Loucy (cell line): ENCODE results near the gene XXYLT1.

Experiments
- H2AFZ ChIP-seq: fragments of 200-600 bp; sonication (generic); 2 replicates; pipeline ENCODE4 v1.6.0; 2016; ENCODE audit warnings: antibody characterized with exemption, mild to moderate bottlenecking, low read length, moderate library complexity
- H3F3A ChIP-seq: fragments of 200-600 bp; 2 replicates; pipeline ENCODE4 v1.6.0; 2016; ENCODE audit warnings: antibody characterized with exemption, low read depth, mild to moderate bottlenecking
- H3K27me3 ChIP-seq: fragments of 200-600 bp; sonication (generic); 2 replicates; pipeline ENCODE4 v1.6.1; 2014; ENCODE audit warnings: low read length, mild to moderate bottlenecking; ENCODE audit not compliant: insufficient read depth, poor library complexity, severe bottlenecking
- H3K36me3 ChIP-seq: fragments of 200-600 bp; sonication (generic); 2 replicates; pipeline ENCODE4 v1.6.1; 2016; ENCODE audit warnings: low read length; ENCODE audit not compliant: insufficient read depth
- H3K4me1 ChIP-seq: fragments of 200-600 bp; sonication (generic); 2 replicates; pipeline ENCODE4 v1.5.1; 2014; ENCODE audit warnings: low read length, mild to moderate bottlenecking; ENCODE audit not compliant: insufficient read depth, poor library complexity, severe bottlenecking
- H3K4me2 ChIP-seq: fragments of 200-600 bp; sonication (generic); 2 replicates; pipeline ENCODE4 v1.6.0; 2014; ENCODE audit warnings: antibody characterized with exemption, low read length, low read depth, mild to moderate bottlenecking; ENCODE audit not compliant: poor library complexity, severe bottlenecking
- H3K4me3 ChIP-seq: fragments of 200-600 bp; sonication (generic); 2 replicates; pipeline ENCODE4 v1.5.1; 2014; ENCODE audit warnings: low read length, mild to moderate bottlenecking, mixed read lengths; ENCODE audit not compliant: poor library complexity, severe bottlenecking
- H3K79me2 ChIP-seq: fragments of 200-600 bp; sonication (generic); 2 replicates; pipeline ENCODE4 v1.6.1; 2014; ENCODE audit warnings: low read length; ENCODE audit not compliant: insufficient read depth
- H3K9ac ChIP-seq: fragments of 200-600 bp; sonication (generic); 2 replicates; pipeline ENCODE4 v1.6.0; 2014; ENCODE audit warnings: mild to moderate bottlenecking, low read depth, low read length, moderate library complexity; ENCODE audit not compliant: poor library complexity, severe bottlenecking
- H3K9me2 ChIP-seq: fragments of 200-600 bp; sonication (generic); replicated peaks from 2 replicates; pipeline ENCODE4 v1.6.1; 2016; ENCODE audit warnings: low read depth, low read length, mixed read lengths
- H3K9me3 ChIP-seq: fragments of 200-600 bp; sonication (generic); 2 replicates; pipeline ENCODE4 v1.6.1; 2014; ENCODE audit warnings: mild to moderate bottlenecking, antibody characterized with exemption, low read length, low read depth; ENCODE audit not compliant: insufficient read depth
- H4K20me1 ChIP-seq: fragments of 200-600 bp; sonication (generic); 2 replicates; pipeline ENCODE4 v1.6.0; 2014; ENCODE audit warnings: antibody characterized with exemption, low read length, mild to moderate bottlenecking; ENCODE audit not compliant: insufficient read depth, poor library complexity, severe bottlenecking
- EZH2phosphoT487 ChIP-seq: fragments of 200-600 bp; IDR thresholded peaks from 2 replicates; pipeline ENCODE4 v1.6.1; 2018; ENCODE audit warnings: antibody characterized with exemption, mild to moderate bottlenecking, moderate library complexity, borderline replicate concordance
- TF ChIP-seq, protein P1 (sequence below): fragments of 200-600 bp; sonication (generic); conservative IDR thresholded peaks from 2 replicates; pipeline ENCODE4 v1.5.1; 2014; ENCODE audit warnings: mild to moderate bottlenecking, antibody characterized with exemption, low read length

XXYLT1 gene

DNA sequence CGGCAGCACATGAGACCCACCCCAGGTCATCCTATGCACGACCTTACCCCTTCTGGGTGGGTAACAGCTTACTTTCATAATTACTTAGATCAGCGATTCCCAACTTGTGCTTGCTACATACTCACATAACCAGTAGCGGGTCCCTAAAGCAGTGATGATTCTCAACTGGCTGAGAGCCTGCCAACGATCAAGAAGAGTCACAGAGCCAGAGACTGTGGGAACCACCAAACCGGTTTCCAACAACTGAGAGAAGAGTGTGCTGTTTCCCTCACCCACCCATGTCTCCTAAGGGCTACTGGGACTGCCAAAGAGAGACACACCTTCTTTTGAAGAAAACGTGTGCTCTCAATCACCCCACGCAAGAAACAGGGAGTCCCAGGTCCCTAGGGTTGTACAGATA, 12.0 kb upstream of the XXYLT1 start:
- Histone ChIP-seq H3K36me3 (peaks cover 48% of the 10 kb centered on the region), H3K9me2 (no peaks in the 10 kb centered on the region), H4K20me1 (peaks cover 2% of the 10 kb centered on the region), H3K27me3 (no peaks in the 10 kb centered on the region), H3K9me3 (no peaks in the 10 kb centered on the region), H3K4me1 (no peaks in the 10 kb centered on the region), H3K4me3 (no peak overlapping the region), H3K79me2 (no peaks in the 10 kb centered on the region), H3F3A (0 out of 2 replicates have a peak, but pooled peaks cover 5% of the 10 kb centered on the region), H3K9ac (no peak overlapping the region), H2AFZ (no peak overlapping the region), H3K4me2 (no peak overlapping the region)
- TF ChIP-seq EZH2phosphoT487 = no peak
- TF ChIP-seq, protein P1, sequence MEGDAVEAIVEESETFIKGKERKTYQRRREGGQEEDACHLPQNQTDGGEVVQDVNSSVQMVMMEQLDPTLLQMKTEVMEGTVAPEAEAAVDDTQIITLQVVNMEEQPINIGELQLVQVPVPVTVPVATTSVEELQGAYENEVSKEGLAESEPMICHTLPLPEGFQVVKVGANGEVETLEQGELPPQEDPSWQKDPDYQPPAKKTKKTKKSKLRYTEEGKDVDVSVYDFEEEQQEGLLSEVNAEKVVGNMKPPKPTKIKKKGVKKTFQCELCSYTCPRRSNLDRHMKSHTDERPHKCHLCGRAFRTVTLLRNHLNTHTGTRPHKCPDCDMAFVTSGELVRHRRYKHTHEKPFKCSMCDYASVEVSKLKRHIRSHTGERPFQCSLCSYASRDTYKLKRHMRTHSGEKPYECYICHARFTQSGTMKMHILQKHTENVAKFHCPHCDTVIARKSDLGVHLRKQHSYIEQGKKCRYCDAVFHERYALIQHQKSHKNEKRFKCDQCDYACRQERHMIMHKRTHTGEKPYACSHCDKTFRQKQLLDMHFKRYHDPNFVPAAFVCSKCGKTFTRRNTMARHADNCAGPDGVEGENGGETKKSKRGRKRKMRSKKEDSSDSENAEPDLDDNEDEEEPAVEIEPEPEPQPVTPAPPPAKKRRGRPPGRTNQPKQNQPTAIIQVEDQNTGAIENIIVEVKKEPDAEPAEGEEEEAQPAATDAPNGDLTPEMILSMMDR = no peak

DNA sequence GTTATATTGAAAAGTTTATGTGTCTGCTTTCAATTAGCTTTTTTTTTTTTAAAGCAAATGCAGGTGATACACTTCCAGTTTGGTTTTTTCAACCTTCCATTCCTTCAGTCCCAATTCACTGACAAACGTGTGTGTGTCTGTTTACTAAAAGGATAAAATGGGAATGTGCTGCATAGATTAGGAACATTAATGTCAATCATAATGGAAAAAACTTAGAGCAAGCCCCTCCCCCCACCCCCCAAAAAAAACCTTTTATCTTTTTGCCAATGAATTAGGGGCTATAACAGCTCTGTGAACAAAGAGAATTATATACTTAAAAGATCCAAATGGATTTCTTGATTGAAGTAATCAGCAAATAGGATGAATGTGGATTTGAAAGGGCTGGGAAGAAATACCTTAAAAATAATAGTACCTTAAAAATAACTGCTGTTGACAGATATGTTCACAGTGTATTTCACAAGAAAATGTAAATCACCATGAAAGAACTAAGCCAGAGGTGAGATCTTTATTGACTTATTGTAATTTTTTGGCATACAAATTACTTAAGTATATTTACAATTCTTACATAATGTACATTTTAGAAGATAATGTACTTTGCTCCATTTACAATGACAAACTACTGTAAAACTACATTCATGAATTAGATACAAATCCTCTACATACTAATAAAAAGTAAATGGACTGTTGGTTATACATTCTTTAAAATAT, 3.5 kb upstream of the XXYLT1 start:
- no peak for TF ChIP-seq EZH2phosphoT487
- TF ChIP-seq, protein P1 = no peak
- Histone ChIP-seq H3K27me3 (no peaks in the 10 kb centered on the region), H3K79me2 (peaks cover 9% of the 10 kb centered on the region), H3K9me2 (no peaks in the 10 kb centered on the region), H3K4me1 (peaks cover 13% of the 10 kb centered on the region), H3K9ac (no peak overlapping the region), H3K4me2 (no peak overlapping the region), H3K36me3 (0 out of 2 replicates have a peak, but pooled peaks cover 7% of the 10 kb centered on the region), H4K20me1 (peaks cover 7% of the 10 kb centered on the region), H3K4me3 (no peak overlapping the region), H2AFZ (no peak overlapping the region), H3K9me3 (no peaks in the 10 kb centered on the region), H3F3A (no peaks in the 10 kb centered on the region)

DNA sequence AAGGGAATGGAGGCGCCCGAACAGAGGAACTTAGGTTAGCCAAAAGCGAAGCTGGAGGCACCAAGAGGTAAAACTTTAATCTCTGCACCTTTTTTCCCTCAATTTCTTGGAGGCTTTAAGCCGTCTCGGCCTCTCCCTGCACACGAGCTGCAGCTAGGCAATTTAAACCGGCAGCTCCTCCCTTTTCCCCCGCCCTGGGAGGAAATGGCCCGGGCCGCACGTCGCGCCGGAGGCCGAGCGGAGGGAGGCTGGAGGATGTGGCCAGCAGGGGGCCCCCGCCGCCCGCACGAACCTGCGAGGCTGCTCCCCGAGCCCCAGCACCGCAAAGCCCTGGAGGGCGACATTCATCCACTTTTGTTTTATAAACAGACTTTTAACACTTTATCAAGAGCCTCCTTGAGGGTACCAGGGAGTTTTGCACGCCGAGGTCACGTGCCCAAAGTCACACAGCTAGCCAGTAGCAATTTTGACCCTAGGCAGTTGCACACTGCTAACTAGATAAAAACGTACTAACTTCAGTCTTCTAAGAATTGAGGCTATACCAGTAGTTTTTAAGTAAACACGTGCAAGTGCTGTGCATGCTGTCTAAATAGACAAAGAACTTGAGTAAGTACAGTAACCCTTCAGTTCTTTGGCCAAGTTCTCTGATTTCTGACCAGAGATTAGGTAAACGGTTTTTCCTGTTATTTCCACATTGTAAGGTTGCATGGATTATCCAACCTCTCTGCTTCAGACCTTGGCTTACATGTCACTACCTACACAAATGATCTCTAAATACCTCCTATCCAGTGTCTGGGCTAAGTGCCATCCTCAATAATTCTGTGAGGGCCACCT, 668 bp upstream of the XXYLT1 start:
- Histone ChIP-seq H3K9me3 (no peaks in the 10 kb centered on the region), H3K9me2 (no peaks in the 10 kb centered on the region), H4K20me1 (peaks cover 14% of the 10 kb centered on the region), H2AFZ (peak overlapping the region; percentile 97), H3K4me2 (peak overlapping the region; percentile 77), H3K36me3 (no peaks in the 10 kb centered on the region), H3K79me2 (peaks cover 37% of the 10 kb centered on the region), H3K4me1 (peaks cover 38% of the 10 kb centered on the region), H3K4me3 (peak overlapping the region; percentile 92), H3K27me3 (no peaks in the 10 kb centered on the region), H3F3A (no peaks in the 10 kb centered on the region), H3K9ac (peak overlapping the region; percentile 76)
- TF ChIP-seq, protein P1 = peak; percentile 96
- TF ChIP-seq EZH2phosphoT487 = no peak
